NCI-H1048 (cell line): ENCODE measurements around the gene HPCA.
"Not testable (repeated sequence)": the region's sequence is repeated elsewhere in the genome, so short reads cannot be mapped to it uniquely, and the experiment has no call there.

Experiments used
- DNase-seq: peaks from one replicate; lab custom pipeline; 2025; lab: John Stamatoyannopoulos, UW

HPCA gene

DNA sequence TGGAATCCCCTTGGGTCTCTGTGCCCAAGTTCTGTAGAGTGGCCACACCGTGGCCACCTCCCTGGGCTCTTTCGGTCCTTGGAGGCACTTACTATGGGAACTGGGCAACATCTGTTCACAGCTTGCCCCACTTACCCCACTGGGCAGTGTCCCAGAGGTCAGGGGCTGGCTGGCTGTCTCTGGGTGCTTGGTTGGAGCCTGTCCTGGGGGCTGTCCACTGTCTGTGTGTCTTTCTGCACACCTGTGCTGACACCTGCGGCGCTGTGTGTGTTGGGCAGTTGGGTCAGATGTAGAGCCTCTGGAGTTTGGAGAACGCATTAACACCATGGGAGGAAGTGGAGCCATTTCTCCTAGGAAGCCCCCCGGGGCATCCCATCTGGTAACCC, 16.2 kb downstream of the HPCA start:
- no peak for DNase-seq

DNA sequence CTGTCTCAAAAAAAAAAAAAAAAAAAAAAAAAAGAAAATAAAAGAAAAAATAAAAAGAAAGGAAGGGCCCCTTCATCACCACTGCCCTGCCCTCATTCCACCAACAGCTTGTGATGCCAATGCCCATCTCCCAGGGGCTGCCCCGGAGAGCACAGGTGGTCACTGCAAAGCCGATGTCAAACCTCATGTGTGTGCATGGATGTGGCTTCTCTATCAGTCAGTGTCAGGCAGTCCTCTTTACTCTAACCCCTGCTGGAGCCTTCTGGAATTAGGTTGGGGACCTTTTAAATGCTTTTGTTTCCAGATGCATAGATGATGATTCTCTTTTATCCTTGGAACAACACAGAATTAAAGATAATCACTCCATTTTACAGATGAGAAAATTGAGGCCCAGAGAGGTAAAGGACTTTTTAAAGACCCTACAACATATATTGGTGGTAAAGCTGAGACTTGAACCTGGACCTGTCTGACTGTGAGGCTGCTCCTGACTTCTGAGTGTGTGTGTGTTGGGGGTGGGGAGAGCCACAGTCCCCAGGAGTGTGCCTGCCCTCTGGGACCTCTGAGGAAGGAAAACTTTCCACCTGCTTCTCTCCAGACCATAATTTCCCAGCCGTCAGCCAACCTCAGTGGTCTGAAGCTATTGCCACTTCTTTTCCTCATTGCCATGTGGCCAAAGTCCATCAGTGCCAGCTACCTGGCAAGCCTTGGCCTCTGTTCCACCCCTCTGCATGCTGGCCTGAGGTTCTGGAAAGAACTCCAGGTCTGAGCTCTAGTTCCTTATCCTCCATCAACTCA, 17.9 kb downstream of the HPCA start:
- no peak for DNase-seq

DNA sequence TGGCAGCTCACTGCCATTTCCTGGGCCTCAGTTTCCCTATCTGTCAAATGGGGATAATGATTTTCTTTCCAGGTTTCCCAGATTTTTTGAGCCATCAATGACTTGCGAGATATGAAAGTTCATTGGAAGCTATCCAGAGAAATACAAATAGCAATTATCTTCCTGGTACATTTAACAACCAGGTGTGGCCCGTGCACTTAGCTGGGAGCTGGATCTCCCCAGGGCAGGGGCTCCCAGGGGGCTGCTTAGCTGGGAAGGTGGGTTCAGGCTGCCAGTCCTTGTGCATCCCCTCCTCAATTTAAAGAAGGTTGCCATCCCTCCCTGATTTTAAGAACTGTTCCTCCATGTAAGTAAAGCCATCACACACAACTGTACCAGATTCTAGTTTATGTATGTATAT, 18.5 kb downstream of the HPCA start:
- DNase-seq: no peak

DNA sequence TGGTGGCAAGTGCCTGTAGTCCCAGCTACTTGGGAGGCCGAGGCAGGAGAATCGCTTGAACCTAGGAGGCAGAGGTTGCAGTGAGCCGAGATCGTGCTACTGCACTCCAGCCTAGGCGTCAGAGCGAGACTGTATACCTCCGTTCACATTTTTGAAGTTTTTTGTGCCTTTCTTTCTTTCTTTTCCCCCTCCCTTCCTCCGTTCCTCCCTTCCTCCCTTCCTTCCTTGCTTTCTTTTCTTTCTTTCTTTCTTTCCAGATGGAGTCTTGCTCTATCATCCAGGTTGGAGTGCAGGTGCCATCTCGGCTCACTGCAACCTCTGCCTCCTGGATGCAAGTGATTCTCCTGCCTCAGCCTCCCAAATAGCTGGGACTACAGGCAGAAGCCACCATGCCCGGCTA, 19.3 kb downstream of the HPCA start:
- not testable (repeated sequence) for DNase-seq

DNA sequence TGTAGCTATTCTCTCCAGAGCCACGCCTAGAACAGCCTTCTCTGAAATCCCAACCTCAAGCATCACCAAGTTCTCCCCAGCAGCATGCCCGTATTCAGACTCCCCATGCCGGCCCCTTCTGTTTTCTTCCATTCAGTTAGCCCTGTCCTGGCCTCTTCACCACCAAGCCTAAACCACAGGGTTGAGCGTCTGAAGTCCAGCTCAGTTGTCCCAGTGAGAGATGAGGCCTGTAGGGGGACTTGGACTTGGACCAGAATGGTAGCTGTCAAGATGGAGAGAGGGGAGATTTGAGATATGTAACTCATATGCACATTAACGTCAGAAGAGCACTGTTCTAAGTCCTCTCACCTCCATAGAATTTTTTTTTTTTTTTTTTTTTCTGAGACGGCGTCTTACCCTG, 20.4 kb downstream of the HPCA start:
- no peak for DNase-seq

DNA sequence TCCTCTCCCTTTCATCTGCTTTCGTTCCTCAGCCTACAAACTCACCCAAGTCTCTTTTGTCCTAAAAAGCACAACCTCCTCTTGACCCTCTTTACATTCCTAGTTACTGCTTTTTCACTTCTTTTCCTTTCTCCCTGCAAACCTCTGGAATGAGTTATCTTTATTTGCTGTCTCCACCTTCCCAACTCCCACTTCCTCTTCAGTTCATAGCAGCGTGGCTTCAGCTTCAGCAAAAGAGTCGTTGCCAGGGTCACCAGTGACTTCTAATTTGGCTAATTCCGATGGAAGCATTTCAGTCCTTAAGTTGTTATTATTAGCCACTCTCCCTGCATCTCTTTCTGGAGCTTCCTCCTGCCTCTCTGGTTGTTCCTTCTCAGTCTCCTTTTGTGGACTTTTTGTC, 21.1 kb downstream of the HPCA start:
- no peak for DNase-seq

DNA sequence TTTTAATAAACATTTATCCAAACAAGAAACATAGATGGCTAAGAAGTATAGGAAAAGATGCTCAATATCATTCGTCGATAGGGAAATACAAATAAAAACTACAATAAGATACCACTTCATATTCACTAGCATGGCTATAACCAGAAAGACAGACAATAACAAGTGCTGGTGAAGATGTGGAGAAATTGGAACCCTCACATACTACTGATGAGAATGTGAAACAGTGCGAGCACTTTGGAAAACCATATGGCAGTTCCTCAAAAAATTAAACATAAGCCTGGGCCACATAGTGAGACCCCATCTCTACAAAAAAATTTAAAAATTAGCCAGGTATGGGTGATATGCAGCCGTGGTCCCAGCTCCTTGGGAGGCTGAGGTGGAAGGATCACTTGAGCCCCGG, 24.0 kb downstream of the HPCA start:
- DNase-seq: no peak

DNA sequence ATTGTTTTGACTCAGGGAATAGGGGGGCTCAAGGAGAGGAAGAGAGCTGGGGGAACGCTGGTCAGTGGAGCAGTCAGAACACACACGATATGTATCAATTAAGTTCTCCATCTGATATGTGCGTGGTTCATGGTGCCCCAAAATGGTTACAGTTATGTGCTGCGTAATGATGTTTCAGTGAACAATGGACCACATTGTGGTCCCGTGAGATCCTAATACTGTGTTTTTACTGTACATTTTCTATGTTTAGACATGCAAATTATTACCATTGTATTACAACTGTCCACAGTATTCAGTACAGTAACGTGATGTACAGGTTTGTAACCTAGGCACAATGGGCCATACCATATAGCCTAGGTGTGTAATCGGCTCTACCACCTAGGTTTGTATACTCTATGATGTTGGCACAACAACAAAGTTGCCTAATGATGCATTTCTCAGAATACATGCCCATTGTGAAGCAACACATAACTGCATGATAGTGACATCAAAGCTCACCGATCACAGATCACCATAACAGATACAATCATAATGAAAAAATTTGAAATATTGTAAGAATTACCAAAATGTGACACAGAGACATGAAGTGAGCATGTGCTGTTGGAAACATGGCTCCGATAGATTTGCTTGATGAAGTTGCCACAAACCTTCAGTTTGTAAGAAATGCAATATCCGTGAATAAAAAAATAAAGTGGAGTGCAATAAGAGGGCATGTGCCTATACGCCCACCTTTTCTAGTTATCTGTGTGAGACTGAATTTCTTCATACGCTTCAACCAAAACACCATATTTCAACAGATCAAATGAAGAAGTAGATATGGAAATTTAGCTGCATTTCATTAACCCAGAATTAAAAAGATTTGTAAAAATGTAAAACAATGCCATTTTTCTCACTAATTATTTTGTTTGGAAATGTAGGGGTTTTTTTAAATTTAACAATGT, 29.7 kb downstream of the HPCA start:
- DNase-seq: no peak

DNA sequence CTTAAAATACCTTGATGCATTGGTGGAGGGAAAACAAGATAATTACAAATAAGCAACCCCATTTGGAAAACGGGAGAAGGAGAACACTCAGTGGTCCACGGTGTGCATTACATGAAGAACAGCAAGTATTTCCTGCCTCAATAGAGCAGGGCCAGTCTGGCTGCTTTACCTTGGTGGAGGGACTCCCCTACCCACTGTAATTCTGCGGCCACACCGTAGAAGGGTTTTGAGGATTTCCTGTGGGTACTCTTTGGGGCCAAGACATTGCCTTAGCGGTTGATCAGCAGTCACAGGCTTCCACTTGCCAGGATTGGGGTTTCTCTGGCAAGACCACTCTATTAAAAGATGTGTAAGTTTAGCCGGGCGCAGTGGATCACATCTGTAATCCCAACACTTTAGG, 31.2 kb downstream of the HPCA start:
- no peak for DNase-seq

DNA sequence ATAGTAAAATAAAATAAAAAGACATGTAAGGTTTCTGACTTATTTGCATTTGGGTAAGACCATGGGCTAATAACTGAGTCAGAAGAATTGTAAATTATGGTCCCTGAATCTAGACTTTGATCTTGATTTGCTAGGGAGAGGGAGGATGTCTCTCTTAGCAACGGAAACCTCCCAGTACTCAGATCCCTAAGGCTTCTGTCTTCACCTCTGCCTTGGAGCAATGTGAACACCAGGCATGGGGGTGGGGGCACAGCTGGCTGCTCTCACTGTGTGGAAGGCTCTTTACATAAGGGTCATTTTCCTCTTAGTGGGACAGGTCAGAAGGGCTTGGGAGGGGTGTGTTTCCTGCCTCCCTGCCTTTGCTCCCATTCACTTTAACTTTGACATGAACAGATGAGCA, 31.9 kb downstream of the HPCA start:
- no peak for DNase-seq

DNA sequence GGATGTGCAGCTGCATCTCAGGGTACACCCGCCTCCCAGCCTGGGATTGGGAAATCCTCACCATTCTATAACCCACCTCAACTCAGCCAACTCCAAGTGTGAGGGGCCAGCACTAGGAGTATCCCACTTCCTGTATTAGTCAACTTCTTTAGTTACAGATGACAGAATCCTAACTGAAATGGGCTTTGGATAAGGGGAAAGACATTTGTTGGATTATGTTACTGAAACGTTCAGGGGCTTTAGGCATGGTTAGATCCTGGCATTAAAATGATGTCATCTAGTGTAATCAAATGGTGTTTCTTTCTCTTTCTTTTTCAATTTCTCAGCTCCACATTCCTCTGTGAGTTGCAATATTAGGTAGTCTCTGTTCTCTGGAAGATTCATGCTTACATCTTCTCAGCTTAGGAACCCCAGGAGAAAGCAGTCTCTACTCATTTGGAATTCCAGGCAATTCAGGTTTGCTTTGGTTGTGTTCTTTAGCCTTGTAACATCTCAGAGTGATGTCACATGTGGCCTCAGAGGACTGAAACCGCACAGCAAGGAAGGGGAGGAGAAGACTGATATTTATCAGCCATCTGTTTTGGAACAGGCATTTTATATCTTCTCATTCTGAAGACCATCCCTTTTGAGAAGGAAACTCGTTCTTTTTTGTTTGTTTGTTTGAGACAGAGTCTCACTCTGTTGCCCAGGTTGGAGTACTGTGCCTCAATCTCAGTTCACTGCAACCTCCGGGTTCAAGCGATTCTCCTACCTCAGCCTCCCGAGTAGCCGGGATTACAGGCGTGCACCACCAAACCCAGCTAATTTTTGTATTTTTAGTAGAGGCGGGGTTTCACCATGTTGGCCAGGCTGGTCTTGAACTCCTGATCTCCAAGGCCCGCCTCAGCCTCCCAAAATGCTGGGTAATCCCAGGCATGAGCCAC, 33.8 kb downstream of the HPCA start:
- no peak for DNase-seq

DNA sequence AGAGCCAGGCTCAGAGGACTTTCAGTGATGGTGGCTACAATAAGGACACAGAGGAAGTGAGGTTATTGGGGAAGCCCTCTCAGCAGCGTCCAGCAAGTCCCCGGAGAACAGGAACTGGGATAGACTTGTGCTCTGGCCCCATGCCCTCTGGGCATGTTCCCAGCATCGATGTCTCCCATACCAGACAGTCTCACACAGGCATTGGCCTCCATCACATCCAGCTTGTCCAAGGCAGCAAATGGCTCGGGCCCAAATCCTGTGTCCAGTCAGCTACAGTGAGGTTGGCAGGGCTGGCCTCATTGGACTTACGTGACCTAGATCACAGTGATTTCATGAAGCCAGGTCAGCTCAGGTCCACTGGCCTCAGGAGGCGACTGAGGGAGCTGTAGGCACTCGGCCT, 34.5 kb downstream of the HPCA start:
- no peak for DNase-seq

DNA sequence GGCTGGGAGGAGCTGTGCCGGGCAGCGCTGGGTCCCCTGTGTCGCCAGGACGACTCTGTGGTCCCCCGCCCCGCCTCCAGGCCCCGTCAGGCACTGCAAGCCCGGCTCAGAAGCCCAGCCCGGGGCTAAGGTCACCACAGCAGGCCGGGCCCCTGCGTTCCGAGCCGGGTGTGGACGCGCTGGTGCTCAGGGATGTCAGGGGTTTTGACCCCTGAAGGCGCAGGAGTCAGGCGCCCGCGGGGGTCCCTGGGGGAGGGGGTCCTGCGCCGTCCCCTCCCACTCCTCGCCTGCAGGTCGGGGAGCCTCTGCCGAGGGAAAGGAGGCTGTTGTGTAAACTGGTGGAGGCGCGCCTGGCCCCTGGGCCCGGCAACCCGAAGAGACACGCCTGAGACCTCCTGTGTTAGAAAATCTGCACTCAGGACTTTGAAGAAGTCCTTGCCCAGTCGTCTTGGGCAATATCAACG, 38.6 kb downstream of the HPCA start:
- DNase-seq: no peak

DNA sequence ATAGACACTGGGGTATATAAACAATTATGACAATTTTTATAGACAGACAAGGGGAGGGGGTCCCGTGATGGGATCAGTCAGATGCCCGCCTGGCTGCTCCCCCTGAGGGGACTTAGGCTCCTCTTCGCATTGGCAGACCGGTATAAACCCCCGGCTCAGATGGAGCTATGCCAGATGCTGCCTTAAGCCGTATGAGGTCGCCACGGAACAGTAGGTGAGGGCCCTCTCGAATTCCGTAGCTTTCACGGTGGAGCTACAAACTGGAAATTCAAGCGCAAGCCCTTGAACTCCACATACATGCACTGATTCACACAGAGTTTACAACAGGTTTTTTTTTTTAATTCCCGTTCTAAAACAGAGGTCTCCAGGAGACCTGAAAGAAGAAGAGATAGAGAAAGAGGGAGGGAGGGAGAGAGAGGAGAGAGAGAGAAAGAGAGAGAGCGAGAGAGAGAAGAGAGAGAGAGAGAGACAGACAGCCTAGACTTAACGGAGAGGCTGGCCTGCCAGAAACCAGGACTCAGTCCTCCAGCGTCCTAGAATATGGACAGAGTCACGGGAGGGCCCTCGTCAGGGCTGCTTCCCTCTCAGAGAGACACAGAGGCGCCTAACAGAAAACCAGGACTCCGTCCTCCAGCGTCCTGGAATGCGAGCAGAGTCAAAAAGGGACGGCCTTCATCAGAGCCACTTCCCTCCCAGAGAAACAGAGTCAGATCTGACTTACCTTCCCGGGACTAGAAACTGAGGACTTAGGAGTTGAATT, 39.3 kb downstream of the HPCA start:
- no peak for DNase-seq

DNA sequence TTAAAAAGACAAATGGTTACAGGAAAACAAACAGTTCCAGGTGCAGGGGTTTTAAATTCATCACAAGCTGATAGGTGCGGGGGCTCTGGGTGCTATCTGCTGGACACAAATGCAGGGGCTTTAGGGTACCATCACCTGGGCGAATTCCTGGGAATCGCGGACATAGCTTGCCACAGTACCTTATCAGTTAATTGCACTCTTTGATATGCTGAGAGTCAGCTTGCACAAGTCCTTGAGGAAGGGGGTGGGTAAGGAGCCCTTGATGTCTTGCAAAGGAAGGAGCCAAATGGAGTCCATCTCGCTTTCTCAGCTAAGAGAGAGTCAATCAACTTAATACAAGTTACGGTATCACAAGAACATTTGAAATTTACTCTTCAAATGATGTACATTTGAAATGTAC, 40.3 kb downstream of the HPCA start:
- DNase-seq: no peak

DNA sequence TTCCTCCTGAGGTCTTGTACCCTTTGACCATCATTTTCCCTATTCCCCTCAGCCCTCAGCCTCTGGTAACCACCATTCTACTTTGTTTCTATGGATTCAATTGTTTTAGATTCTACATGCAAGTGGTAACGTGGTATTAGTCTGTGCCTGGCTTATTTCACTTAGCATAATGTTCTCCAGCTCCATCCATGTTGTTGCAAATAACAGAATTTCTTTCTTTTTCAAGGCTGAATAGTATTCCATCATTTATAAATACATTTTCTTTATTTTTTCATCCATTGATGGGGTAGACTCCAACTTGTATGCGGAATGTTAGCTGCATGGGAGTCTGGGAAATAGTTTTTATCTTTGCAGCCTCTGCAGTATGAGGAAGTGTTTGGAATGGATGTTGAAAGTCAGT, 41.1 kb downstream of the HPCA start:
- no peak for DNase-seq

DNA sequence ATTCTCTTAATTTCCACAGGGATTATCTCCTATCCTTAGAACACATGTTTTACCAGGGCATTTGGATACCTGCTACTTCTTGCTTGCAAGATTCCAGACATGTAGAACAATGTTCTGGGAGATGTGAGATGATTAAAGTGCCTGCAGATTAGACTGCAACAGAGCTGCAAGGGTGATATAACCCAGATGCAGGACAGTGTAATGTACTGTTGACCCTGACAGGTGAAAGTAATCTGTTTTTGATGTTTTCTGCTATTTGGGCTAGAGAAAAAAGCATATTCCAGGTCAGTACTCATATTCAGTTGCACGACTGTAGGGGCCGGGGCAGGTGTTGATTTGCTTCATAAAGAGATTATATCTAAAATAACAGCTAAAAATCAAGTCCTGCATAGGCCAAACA, 42.0 kb downstream of the HPCA start:
- DNase-seq: no peak

DNA sequence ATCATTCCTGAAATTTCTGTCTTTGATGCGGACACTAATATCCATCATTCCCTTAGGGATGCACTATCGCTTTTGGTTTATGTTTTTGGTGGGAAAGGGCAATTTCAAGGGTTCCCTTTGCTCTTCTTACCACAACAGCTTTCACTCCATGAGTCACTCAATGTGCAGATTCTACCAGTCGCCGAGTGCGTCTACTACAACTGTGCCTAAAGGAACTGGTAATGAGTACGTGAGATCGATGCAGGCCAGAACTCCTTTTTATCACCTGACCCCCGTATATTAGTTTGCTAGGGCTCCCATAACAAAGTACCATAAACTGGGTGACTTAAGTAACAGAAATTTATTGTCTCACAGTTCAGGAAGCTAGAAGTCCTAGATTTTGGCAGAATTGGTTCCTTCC, 42.4 kb downstream of the HPCA start:
- DNase-seq: no peak

DNA sequence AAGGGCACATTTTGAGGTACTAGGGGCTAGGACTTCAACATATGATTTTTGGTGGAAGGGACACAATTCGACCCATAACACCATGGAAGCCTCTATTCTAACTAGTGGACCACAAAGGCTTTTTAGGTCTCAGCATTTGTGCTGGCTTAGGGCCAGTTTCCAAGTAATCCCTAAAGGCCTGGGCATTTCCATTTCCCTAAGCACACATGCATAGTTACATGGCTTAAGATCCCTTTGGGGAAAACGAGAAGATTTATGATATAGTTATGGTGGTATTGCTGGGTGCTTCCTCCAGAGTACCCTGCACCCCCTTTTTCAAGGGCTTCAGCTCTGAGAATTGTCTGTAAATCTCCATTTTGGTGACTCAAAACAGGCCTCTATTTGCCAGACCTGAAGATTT, 43.1 kb downstream of the HPCA start:
- DNase-seq: no peak

DNA sequence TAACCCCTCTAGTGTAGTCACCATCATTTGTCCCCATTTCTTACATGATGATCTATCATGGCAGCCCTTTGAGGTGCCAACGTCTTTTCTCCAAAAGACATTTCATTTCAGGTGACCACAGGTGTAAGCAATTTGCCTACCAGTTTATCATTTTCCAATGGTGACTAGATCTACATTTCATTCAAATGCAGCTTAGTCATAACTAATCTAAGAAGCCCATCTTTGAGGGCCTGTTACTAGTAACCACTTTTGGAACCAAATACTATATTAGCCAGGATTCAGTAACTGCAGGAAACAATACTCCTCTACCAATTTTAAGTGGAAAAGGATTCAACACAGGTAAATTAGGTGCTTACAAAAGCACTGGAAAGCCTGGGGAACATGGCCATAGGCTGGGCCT, 45.5 kb downstream of the HPCA start:
- no peak for DNase-seq

DNA sequence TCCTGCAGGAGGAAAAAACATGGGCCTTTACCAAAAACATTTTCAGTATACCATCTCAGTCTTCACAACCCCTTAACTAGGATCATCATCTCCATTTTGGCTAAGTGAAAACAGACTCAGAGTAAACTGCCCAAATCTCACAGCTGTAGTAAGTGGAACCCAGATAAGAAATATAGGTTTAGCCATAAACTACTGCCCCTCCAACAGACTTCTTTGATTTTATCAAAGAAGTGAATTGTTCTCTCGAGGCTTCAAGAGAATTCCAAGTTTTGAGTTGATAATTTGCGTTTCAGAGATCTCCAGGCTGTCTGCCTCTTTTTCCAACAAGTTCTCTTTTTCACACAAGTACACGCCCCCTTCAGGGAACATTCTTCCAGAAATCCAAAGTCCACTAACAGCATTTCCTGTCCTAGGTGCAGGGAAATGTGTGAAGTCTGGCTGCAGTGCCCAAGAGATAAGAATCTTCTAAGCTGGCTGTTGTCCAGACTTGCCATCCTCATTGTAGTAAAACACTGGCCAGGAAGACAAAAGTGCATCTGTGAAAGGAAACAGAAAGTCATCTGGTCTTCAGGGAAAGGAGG, 47.5 kb downstream of the HPCA start:
- DNase-seq: no peak
